HG02852 (cell line): ENCODE results near the gene COPS4.

ENCODE experiments used
- ATAC-seq: cut with Tn5 transposase; IDR thresholded peaks from one replicate; pipeline ENCODE4 v1.9.1; 2021; ENCODE audit warnings: mild to moderate bottlenecking, moderate library complexity; ENCODE audit not compliant: unreplicated experiment

Gene COPS4

DNA sequence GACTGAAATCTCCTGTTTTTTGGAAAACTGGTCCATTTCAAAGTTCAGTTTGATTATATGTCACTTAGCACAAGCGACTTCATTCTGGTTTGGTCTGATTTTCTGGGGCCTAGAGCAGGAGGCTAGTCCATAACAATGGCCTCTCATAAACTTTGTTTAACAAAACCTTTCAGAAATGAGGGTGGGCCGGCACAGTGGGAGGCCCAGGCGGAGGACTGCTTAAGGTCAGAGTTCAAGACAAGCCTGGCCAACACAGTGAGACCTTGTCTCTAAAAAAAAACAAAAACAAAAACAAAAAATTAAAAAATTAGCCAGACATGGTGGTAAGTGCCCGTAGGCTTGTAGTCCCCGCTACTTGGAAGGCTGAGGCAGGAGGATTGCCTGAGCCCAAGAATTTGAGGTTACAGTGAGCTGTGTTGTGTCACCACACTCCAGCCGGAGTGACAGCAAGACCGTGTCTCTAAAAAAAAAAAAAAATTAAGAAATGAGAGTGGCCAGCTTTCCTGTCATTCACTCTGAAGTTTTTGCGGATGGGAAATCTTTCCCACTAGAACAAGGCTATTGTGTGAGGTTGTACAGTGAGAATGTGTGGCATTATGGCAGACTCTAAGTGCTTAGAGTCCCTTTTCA lies 80.8 kb downstream of the COPS4 start:
- ATAC-seq = no peak

DNA sequence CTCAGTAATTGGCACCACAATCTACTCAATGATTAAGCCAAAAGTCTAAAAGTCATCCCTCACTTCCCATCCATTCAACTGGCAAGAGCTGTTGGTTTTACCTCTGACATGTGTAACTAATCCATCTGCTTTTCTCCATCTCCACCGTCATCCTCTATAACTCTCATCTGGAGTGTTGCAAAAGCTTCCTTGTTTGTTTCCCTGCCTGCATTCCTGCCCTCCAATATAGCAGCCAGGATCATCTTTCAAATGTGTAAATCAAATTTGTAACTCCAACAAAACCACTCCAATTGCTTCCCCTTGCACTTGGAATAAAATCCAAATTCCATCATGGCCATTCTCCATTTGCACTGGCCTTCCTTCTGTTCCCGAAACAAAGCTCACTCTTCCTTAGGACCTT lies 83.9 kb downstream of the COPS4 start:
- ATAC-seq = no peak

DNA sequence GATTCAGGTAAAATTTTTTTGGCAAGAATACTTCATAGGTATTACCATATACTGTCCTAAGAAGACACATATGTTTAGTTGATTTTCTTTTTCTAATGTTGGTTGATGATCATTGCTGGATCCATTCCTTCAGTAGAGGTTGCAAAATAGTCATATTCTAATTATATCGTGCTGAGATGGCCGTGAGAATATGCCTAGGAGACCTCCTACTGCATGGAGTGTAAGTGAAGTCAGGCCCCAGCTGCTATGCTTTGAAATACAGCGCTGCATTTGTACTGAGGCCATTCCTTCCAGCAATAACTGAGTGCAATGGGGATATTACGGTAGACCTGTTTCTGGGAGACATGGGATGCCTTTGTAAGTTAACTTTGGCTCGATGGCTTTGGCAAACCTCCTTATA lies 86.3 kb downstream of the COPS4 start:
- no peak for ATAC-seq

DNA sequence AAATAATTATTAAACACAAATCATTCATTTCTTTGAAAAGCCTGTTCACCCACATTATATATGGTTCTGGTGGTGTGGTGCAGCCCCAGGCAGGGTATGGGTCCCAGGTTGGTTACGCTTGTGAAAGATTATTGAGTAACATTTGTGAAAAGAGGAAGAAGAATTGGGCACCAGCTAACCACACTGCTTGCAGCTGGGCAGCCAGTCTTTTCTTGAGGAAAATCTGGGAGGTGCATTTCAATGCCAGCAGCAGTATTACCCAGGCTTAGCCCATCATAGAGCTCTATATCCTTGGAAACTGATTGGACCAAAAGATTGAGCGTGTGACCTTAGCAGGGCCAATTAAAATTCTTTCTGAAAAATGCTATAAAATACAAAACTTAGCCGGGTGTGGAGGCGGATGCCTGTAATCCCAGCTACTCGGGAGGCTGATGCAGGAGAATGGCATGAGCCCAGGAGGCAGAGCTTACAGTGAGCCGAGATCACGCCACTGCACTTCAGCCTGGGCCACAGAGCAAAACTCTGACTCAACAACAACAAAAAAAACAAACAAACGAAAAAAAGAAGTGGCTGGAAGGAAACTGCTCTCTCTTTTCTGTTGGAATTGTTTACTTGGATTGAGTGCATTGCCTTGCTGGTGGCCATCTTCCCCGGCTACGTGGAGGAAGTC lies 89.3 kb downstream of the COPS4 start:
- no peak for ATAC-seq
